Posterior vena cava (tissue), 2 donors: Measurements from ENCODE around the gene ZNF525. TPM values are rescaled to one million over a fixed set of nuclear protein-coding genes. Genes with fewer than 3 reads are reported as not detected.
"Not testable (repeated sequence)": the region's sequence is repeated elsewhere in the genome, so short reads cannot be mapped to it uniquely, and the experiment has no call there.

ENCODE experiments used
- DNase-seq: peaks from one replicate; pipeline ENCODE4 v3.0.0-alpha.2; 2020; ENCODE audit warnings: low spot score
- intact Hi-C, 2 donors: fragments of 100-400 bp; cut with DNase I; formaldehyde crosslinking; loops; one replicate each; pipeline versions ENCODE4 v1.14.1 to v1.14.2; 2022 to 2023
- long read RNA-seq, 2 donors: library from polyadenylated mRNA; unstranded; transcript quantifications; one replicate each; pipeline ENCODE4 v2.0.0, GENCODE V29; 2020 to 2021
- total RNA-seq, 2 donors: library from RNA; stranded (reverse); fragmentation: NEBNext Ultra II Directional; extraction: Animal tissue kit (Norgen Biotek cat#: 25700); gene quantifications; one replicate each; pipeline ENCODE4 v1.2.1, GENCODE V29; 2021
- donor health status: DM: yes; HTN: yes; CAD: no.
- donor health status: DM: yes; HTN: yes; CAD: no.

The ZNF525 gene
- total RNA-seq = 10 to 100 TPM; 10.7 to 13.5 TPM
- long read RNA-seq, donor 1 = 0 reads
- long read RNA-seq, donor 2, partial matches to known transcripts = 1 of 1 reads
- long read RNA-seq, donor 2, other reads (novel, unspliced or antisense) = 0 of 1 reads

- intact Hi-C loops = loop anchor here in 1 of 2 donors (2.0 kb wide), 1 partner anchor 27 kb away; no protein-coding TSS in a partner anchor
- peak; percentile 96 for DNase-seq
These were observed at the start of gene ZNF525 for GRCh38 chr19:53365134-53365898. TSS of gene ZNF525 (plus strand) at chr19:53365705. CDS start at chr19:53372282, 6,577 bp downstream.

GRCh38 chr19:53328967-53329366, 36.5 kb upstream of the ZNF525 start:
- intact Hi-C loops = no loop called here
- peak; percentile 90 for DNase-seq

GRCh38 chr19:53332484-53332883, 33.0 kb upstream of the ZNF525 start:
- intact Hi-C loops = loop anchor here in 1 of 2 donors (5.0 kb wide), 1 partner anchor 1875 kb away; the partner anchor contains the start of gene SIGLEC8
- DNase-seq = no peak

- DNase-seq = peak; percentile 80
- intact Hi-C loops = loop anchor here in 1 of 2 donors (5.0 kb wide), 1 partner anchor 1876 kb away; the partner anchor contains the start of gene SIGLEC8
These were observed 32.4 kb upstream of the ZNF525 start for GRCh38 chr19:53333066-53333462.

GRCh38 chr19:53333463-53334449, 31.7 kb upstream of the ZNF525 start, which contains the start of gene ZNF845:
TSS of gene ZNF845 (plus strand) at chr19:53333749. CDS start at chr19:53341308, 7,559 bp downstream.
- intact Hi-C loops = loop anchor here in 1 of 2 donors (5.0 kb wide), 1 partner anchor 1876 kb away; the partner anchor contains the start of gene SIGLEC8
- DNase-seq = peak; percentile 99

GRCh38 chr19:53344403-53344802, 21.1 kb upstream of the ZNF525 start:
- intact Hi-C loops, DNase-seq: not testable (repeated sequence)

- intact Hi-C loops = no loop called here
- DNase-seq = no peak
These were observed 9.8 kb upstream of the ZNF525 start for GRCh38 chr19:53355739-53356138.

- no peak for DNase-seq
- intact Hi-C loops = no loop called here
These were observed 7.5 kb upstream of the ZNF525 start for GRCh38 chr19:53357821-53358581.

GRCh38 chr19:53360056-53360455, 5.4 kb upstream of the ZNF525 start:
- DNase-seq, intact Hi-C loops: not testable (repeated sequence)

- DNase-seq = no peak
- intact Hi-C loops = loop anchor here in 1 of 2 donors (2.0 kb wide), 1 partner anchor 27 kb away; no protein-coding TSS in a partner anchor
These were observed 491 bp downstream of the ZNF525 start for GRCh38 chr19:53365899-53366493.

- no peak for DNase-seq
- intact Hi-C loops = no loop called here
These were observed 6.7 kb downstream of the ZNF525 start for GRCh38 chr19:53372196-53372595.

- no peak for DNase-seq
- intact Hi-C loops = no loop called here
These were observed 8.8 kb downstream of the ZNF525 start for GRCh38 chr19:53374288-53374687.

GRCh38 chr19:53374743-53375142, 9.2 kb downstream of the ZNF525 start:
- no peak for DNase-seq
- intact Hi-C loops = no loop called here

- intact Hi-C loops = no loop called here
- no peak for DNase-seq
These were observed 15.9 kb downstream of the ZNF525 start for GRCh38 chr19:53381376-53381775.

- intact Hi-C loops = no loop called here
- no peak for DNase-seq
These were observed 22.7 kb downstream of the ZNF525 start for GRCh38 chr19:53388168-53388567.

GRCh38 chr19:53388904-53389303, 23.4 kb downstream of the ZNF525 start:
- no peak for DNase-seq
- intact Hi-C loops = no loop called here

GRCh38 chr19:53389571-53389970, 24.1 kb downstream of the ZNF525 start:
- no peak for DNase-seq
- intact Hi-C loops = no loop called here

GRCh38 chr19:53389978-53390377, 24.5 kb downstream of the ZNF525 start:
- no peak for DNase-seq
- intact Hi-C loops = no loop called here
